Breast epithelium (tissue), 4 donors: ENCODE data around the gene SIN3A. TPM values are rescaled to one million over a fixed set of nuclear protein-coding genes. Genes with fewer than 3 reads are reported as not detected.
"Not testable (repeated sequence)": the region's sequence is repeated elsewhere in the genome, so short reads cannot be mapped to it uniquely, and the experiment has no call there.

ENCODE experiments used
- DNase-seq, 2 donors: peaks; one replicate each; pipeline ENCODE4 v3.0.0-alpha.2; 2019; ENCODE audit warnings: low spot score in 2 of 2
- H3K27ac ChIP-seq, 2 donors: fragments of 200-600 bp; sonication (generic) in 1 of 2; one replicate each; pipeline ENCODE4 v1.5.1; 2016 to 2019; ENCODE audit warnings: mild to moderate bottlenecking in 1 of 2
- H3K27me3 ChIP-seq, 2 donors: fragments of 200-600 bp; sonication (generic) in 1 of 2; one replicate each; pipeline versions ENCODE4 v1.5.1 to v1.6.0; 2017 to 2019; ENCODE audit warnings: control low read depth in 1 of 2, mild to moderate bottlenecking in 1 of 2
- H3K36me3 ChIP-seq: fragments of 200-600 bp; one replicate; pipeline ENCODE4 v1.5.1; 2019
- H3K4me1 ChIP-seq, 2 donors: fragments of 200-600 bp; sonication (generic); one replicate each; pipeline ENCODE4 v1.5.1; 2016 to 2019; ENCODE audit warnings: control low read depth in 1 of 2
- H3K4me3 ChIP-seq, 3 donors: fragments of 200-600 bp; sonication (generic); 1 replicate in 2 of 3; 2 replicates in 1 of 3; pipeline ENCODE4 v1.5.1; 2016 to 2019; ENCODE audit warnings: mild to moderate bottlenecking in 3 of 3, moderate library complexity in 2 of 3
- H3K9me3 ChIP-seq, 2 donors: fragments of 200-600 bp; sonication (generic) in 1 of 2; one replicate each; pipeline ENCODE4 v1.5.1; 2016 to 2019; ENCODE audit warnings: control low read depth in 1 of 2
- CTCF ChIP-seq, 3 donors: fragments of 450-650 bp; IDR thresholded peaks; one replicate each; pipeline ENCODE4 v1.5.1; 2016 to 2017; ENCODE audit warnings: antibody characterized with exemption in 3 of 3, mild to moderate bottlenecking in 3 of 3, moderate library complexity in 3 of 3
- POLR2A ChIP-seq: fragments of 450-650 bp; IDR thresholded peaks from one replicate; pipeline ENCODE4 v1.6.1; 2016; ENCODE audit warnings: antibody characterized with exemption, mild to moderate bottlenecking, moderate library complexity
- POLR2AphosphoS5 ChIP-seq, 3 donors: sonication (generic); formaldehyde crosslinking; IDR thresholded peaks; one replicate each; pipeline ENCODE4 v1.6.1; 2017; ENCODE audit warnings: antibody characterized with exemption in 3 of 3
- intact Hi-C: fragments of 100-400 bp; cut with DNase I; formaldehyde crosslinking; loops from one replicate; pipeline ENCODE4 v1.15.1; 2023; ENCODE audit warnings: low total_unique reads
- total RNA-seq, 3 donors: library from RNA; depleted of rRNA; stranded (reverse); fragments of >200 nt; gene quantifications; one replicate each; pipeline ENCODE4 v1.1.0, GENCODE V29; 2016

The SIN3A gene
- total RNA-seq, 3 donors from 2014 or later: 40.2 to 66.9 (median 49.5) TPM

DNA sequence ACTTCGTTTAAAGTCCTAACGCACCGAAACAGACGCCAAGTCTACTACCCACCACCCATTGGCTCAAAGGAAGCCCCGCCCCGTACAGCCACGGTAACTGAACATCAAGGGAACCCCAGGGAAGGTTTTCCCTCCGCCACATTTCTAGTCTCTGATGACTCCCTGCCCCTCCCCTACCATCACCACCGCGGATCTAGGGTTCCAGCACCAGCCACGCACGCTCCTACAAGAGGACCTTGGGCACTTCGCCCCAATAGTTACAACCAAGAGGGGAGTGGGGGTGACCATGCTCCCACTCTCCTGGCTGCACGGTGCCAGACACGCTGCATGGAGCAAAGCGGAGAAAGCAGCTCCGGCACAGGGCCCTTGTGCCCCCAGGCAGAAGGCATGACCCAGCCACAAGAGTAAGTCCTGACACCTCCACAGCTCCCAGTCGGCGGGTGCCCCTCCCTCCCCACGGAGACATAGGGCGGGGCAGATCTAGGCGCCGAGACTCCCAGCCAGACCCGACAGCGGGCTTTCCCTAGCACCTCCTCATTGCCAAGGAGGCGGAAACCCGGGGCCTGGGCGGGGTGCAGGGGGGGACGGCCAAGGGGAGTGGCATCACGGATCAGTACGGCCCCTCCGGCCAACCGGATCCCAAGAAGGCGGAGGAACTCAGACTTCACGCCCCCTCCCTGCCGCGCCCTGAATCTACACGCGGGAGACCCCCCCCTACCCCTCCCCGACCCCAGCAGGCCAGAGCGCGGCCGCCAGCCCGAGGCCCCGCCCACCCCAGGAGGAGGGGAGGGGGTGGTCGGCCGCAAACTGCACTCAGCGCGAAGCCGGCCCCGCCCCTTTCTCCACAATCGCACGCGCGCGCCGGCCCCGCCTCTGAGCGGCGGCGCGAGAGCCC is 936 bp downstream of the SIN3A start:
- H3K4me3 ChIP-seq: peak overlapping the region; percentile 78 to 94 (median 89)
- no peaks in the 10 kb centered on the region for H3K4me1 ChIP-seq
- TF ChIP-seq POLR2AphosphoS5 (IDR thresholded peaks at IDR 0.05): peak; percentile 30 to 63 (median 58)
- TF ChIP-seq POLR2A: no peak
- no peak for TF ChIP-seq CTCF (IDR thresholded peaks at IDR 0.05)
- no peaks in the 10 kb centered on the region for H3K9me3 ChIP-seq
- peak overlapping the region; percentile 98 to 99 for H3K27ac ChIP-seq
- no peaks in the 10 kb centered on the region for H3K27me3 ChIP-seq
- peak; percentile 98 for DNase-seq
- H3K36me3 ChIP-seq: no peaks in the 10 kb centered on the region
- intact Hi-C loops: no loop called here

GRCh38 chr15:75449585-75450306 is 1.7 kb downstream of the SIN3A start:
- Histone ChIP-seq H3K36me3 (no peaks in the 10 kb centered on the region), H3K4me3 (peak overlapping the region; percentile 78 to 94 (median 89)), H3K4me1 (no peaks in the 10 kb centered on the region), H3K9me3 (no peaks in the 10 kb centered on the region), H3K27ac (peak overlapping the region; percentile 98 to 99), H3K27me3 (no peaks in the 10 kb centered on the region)
- intact Hi-C loops: no loop called here
- DNase-seq: no peak
- no peak for TF ChIP-seq POLR2AphosphoS5 (IDR thresholded peaks at IDR 0.05)
- no peak for TF ChIP-seq POLR2A
- no peak for TF ChIP-seq CTCF (IDR thresholded peaks at IDR 0.05)

DNA sequence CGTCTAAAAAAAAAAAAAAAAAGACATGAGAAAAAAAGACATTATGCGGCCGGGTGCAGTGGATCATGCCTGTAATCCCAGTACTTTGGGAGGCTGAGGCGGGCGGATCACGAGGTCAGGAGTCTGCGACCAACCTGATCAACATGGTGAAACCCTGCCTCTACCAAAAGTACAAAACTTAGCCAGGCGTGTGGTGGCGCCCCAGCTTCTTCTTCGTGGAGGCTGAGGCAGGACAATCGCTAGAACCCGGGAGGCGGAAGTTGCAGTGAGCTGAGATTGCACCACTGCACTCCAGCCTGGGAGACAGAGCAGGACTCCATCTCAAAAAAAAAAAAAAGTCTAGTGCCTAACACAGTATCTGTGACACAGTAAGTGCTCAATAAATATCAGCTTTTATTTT is 3.3 kb downstream of the SIN3A start:
- H3K4me1 ChIP-seq, H3K4me3 ChIP-seq, H3K36me3 ChIP-seq, H3K9me3 ChIP-seq, DNase-seq, H3K27me3 ChIP-seq, intact Hi-C loops, H3K27ac ChIP-seq: not testable (repeated sequence)

- intact Hi-C loops: no loop called here
- no peak overlapping the region for H3K27ac ChIP-seq
Observed at GRCh38 chr15:75446151-75446550, 5.3 kb downstream of the SIN3A start.

DNA sequence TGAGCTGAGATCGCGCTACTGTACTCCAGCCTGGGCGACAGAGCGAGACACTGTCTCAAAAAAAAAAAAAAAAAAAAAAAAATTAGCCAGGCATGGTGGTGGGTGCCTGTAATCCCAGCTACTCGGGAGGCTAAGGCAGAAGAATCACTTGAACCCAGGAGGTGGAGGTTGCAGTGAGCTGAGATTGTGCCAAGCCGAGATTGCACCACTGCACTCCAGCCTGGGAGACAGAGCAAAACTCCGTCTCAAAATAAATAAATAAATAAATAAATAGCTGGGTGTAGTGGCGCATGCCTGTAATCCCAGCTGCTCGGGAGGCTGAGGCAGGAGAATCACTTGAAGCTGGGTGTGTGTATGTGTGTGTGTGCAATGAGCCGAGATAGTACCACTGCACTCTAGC is 6.2 kb downstream of the SIN3A start:
- intact Hi-C loops: not testable (repeated sequence)

More at GRCh38 chr15:75446151-75446550, 5.3 kb downstream of the SIN3A start:
- Histone ChIP-seq H3K4me1 (no peaks in the 10 kb centered on the region), H3K36me3 (no peaks in the 10 kb centered on the region), H3K27me3 (no peaks in the 10 kb centered on the region), H3K9me3 (no peaks in the 10 kb centered on the region), H3K4me3 (no peak overlapping the region)
- DNase-seq: no peak
- TF ChIP-seq CTCF (IDR thresholded peaks at IDR 0.05) (no peak), POLR2AphosphoS5 (IDR thresholded peaks at IDR 0.05) (no peak), POLR2A (no peak)

DNA sequence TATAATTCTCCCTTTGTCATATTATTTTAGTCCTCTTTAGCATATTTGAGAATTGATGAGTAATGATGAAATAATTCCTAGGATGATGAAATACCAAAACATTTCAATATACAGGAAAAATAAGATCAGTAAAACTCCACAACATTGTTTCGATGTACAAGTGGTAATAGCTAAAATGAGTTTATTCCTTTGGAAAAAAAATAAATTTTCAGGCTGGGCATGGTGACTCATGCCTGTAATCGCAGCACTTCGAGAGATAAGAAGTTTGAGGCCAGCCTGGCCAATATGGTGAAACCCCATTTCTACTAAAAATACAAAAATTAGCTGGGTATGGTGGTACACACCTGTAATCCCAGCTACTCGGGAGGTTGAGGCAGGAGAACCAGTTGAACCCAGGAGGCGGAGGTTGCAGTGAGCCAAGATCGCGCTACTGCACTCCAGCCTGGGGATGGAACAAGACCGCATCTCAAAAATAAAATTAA is 7.5 kb downstream of the SIN3A start:
- H3K27ac ChIP-seq, DNase-seq, H3K9me3 ChIP-seq, H3K4me3 ChIP-seq, intact Hi-C loops, H3K27me3 ChIP-seq, H3K4me1 ChIP-seq, H3K36me3 ChIP-seq: not testable (repeated sequence)

More for the DNA sequence above, 6.2 kb downstream of the SIN3A start:
- not testable (repeated sequence) for H3K9me3 ChIP-seq, H3K27me3 ChIP-seq, DNase-seq, H3K36me3 ChIP-seq, H3K4me3 ChIP-seq, H3K4me1 ChIP-seq, H3K27ac ChIP-seq
